GM18498 (cell line): Measurements from ENCODE around the gene SERPINA4.
"Not testable (repeated sequence)": the region's sequence is repeated elsewhere in the genome, so short reads cannot be mapped to it uniquely, and the experiment has no call there.

Experiments
- ATAC-seq: cut with Tn5 transposase; IDR thresholded peaks from one replicate; pipeline ENCODE4 v1.9.1; 2021; ENCODE audit warnings: mild to moderate bottlenecking, moderate library complexity; ENCODE audit not compliant: unreplicated experiment

Gene SERPINA4

GRCh38 chr14:94591073-94591472 is 29.8 kb downstream of the SERPINA4 start:
- no peak for ATAC-seq

GRCh38 chr14:94591871-94592270 is 30.6 kb downstream of the SERPINA4 start:
- no peak for ATAC-seq

- no peak for ATAC-seq
Observed at GRCh38 chr14:94592457-94592856, 31.2 kb downstream of the SERPINA4 start.

GRCh38 chr14:94593376-94593748 is 32.1 kb downstream of the SERPINA4 start:
- ATAC-seq, result no peak

GRCh38 chr14:94593749-94594431 is 32.6 kb downstream of the SERPINA4 start:
- no peak for ATAC-seq

GRCh38 chr14:94594441-94594840 is 33.2 kb downstream of the SERPINA4 start:
- ATAC-seq, result no peak

- no peak for ATAC-seq
Observed at GRCh38 chr14:94595912-94596311, 34.7 kb downstream of the SERPINA4 start.

GRCh38 chr14:94596361-94596760 is 35.1 kb downstream of the SERPINA4 start:
- no peak for ATAC-seq

GRCh38 chr14:94597788-94598187 is 36.5 kb downstream of the SERPINA4 start:
- no peak for ATAC-seq

GRCh38 chr14:94598506-94598815 is 37.2 kb downstream of the SERPINA4 start:
- ATAC-seq, result no peak

- no peak for ATAC-seq
Observed at GRCh38 chr14:94598816-94599655, 37.8 kb downstream of the SERPINA4 start.

GRCh38 chr14:94599656-94600004 is 38.4 kb downstream of the SERPINA4 start:
- ATAC-seq, result no peak

- ATAC-seq, result no peak
Observed at GRCh38 chr14:94600148-94600545, 38.9 kb downstream of the SERPINA4 start.

- no peak for ATAC-seq
Observed at GRCh38 chr14:94601884-94602391, 40.7 kb downstream of the SERPINA4 start.

- no peak for ATAC-seq
Observed at GRCh38 chr14:94602722-94603121, 41.5 kb downstream of the SERPINA4 start.

- ATAC-seq, result no peak
Observed at GRCh38 chr14:94605361-94605760, 44.1 kb downstream of the SERPINA4 start.

- ATAC-seq, result not testable (repeated sequence)
Observed at GRCh38 chr14:94608966-94609365, 47.7 kb downstream of the SERPINA4 start.

GRCh38 chr14:94611179-94611578 is 49.9 kb downstream of the SERPINA4 start:
- no peak for ATAC-seq

- no peak for ATAC-seq
Observed at GRCh38 chr14:94612174-94612573, 50.9 kb downstream of the SERPINA4 start, which contains the start of gene SERPINA3. SERPINA3 (plus strand) TSS chr14:94612391; CDS start chr14:94614442, 2,051 bp downstream.

GRCh38 chr14:94612580-94613554 is 51.6 kb downstream of the SERPINA4 start:
- ATAC-seq, result no peak
